Parathyroid adenoma (tissue), 2 donors: ENCODE data around the gene ARID3C.

Experiments
- H2AFZ ChIP-seq: fragments of 300-600 bp; sonication (generic); one replicate; pipeline ENCODE4 v1.7.0; 2017; ENCODE audit warnings: antibody characterized with exemption, mild to moderate bottlenecking
- H3K27ac ChIP-seq: fragments of 300-600 bp; sonication (generic); one replicate; pipeline ENCODE4 v1.7.0; 2017
- H3K27me3 ChIP-seq: fragments of 300-600 bp; sonication (generic); one replicate; pipeline ENCODE4 v1.7.0; 2017; ENCODE audit warnings: low read length; ENCODE audit not compliant: control insufficient read depth, insufficient read depth
- H3K36me3 ChIP-seq: fragments of 300-600 bp; sonication (generic); one replicate; pipeline ENCODE4 v1.7.0; 2017; ENCODE audit warnings: low read length; ENCODE audit not compliant: control insufficient read depth, insufficient read depth
- H3K4me1 ChIP-seq: fragments of 300-600 bp; sonication (generic); one replicate; pipeline ENCODE4 v1.7.0; 2017; ENCODE audit warnings: control low read depth
- H3K4me2 ChIP-seq: fragments of 300-600 bp; sonication (generic); one replicate; pipeline ENCODE4 v1.7.0; 2017; ENCODE audit warnings: low read length
- H3K4me3 ChIP-seq: fragments of 300-600 bp; sonication (generic); one replicate; pipeline ENCODE4 v1.7.0; 2017; ENCODE audit warnings: low read depth, low read length
- H3K79me2 ChIP-seq: fragments of 300-600 bp; sonication (generic); one replicate; pipeline ENCODE4 v1.7.0; 2017; ENCODE audit warnings: control low read depth
- H3K9ac ChIP-seq: fragments of 300-600 bp; sonication (generic); one replicate; pipeline ENCODE4 v1.7.0; 2017; ENCODE audit warnings: mild to moderate bottlenecking
- H3K9me3 ChIP-seq: fragments of 300-600 bp; sonication (generic); one replicate; pipeline ENCODE4 v1.7.0; 2017; ENCODE audit warnings: low read length; ENCODE audit not compliant: control insufficient read depth
- TF ChIP-seq, protein P1 (sequence below): fragments of 300-600 bp; sonication (generic); IDR thresholded peaks from one replicate; pipeline ENCODE4 v1.7.0; 2017; ENCODE audit warnings: antibody characterized with exemption, mild to moderate bottlenecking
- donor health status: primary hyperparathyroidism.

Gene ARID3C

DNA sequence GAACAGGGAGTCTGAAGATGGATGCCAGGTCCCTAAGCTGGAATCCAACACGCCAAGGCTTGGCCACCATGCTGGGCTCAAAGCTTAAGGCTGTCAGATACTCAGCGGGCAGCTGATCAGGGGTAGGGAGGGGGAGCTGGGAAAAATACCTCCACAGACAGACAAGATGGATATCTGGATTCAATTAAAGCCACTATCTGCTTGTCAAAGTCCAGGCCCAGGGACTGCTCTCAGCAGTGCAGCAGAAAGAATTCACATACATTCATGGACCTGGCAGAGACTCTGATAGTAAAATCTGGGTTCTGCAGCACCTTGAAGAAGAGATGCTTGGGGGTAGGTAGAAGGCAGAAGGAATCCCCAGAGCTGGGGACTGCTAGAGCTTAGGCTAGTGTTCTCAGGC, 13.7 kb downstream of the ARID3C start:
- Histone ChIP-seq H3K27ac (no peak overlapping the region), H3K4me1 (no peaks in the 10 kb centered on the region), H3K4me3 (no peak overlapping the region), H3K9me3 (no peaks in the 10 kb centered on the region), H2AFZ (no peak overlapping the region), H3K27me3 (no peaks in the 10 kb centered on the region), H3K4me2 (no peak overlapping the region), H3K9ac (no peak overlapping the region), H3K79me2 (no peaks in the 10 kb centered on the region), H3K36me3 (no peaks in the 10 kb centered on the region)
- TF ChIP-seq, protein P1, sequence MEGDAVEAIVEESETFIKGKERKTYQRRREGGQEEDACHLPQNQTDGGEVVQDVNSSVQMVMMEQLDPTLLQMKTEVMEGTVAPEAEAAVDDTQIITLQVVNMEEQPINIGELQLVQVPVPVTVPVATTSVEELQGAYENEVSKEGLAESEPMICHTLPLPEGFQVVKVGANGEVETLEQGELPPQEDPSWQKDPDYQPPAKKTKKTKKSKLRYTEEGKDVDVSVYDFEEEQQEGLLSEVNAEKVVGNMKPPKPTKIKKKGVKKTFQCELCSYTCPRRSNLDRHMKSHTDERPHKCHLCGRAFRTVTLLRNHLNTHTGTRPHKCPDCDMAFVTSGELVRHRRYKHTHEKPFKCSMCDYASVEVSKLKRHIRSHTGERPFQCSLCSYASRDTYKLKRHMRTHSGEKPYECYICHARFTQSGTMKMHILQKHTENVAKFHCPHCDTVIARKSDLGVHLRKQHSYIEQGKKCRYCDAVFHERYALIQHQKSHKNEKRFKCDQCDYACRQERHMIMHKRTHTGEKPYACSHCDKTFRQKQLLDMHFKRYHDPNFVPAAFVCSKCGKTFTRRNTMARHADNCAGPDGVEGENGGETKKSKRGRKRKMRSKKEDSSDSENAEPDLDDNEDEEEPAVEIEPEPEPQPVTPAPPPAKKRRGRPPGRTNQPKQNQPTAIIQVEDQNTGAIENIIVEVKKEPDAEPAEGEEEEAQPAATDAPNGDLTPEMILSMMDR = no peak

DNA sequence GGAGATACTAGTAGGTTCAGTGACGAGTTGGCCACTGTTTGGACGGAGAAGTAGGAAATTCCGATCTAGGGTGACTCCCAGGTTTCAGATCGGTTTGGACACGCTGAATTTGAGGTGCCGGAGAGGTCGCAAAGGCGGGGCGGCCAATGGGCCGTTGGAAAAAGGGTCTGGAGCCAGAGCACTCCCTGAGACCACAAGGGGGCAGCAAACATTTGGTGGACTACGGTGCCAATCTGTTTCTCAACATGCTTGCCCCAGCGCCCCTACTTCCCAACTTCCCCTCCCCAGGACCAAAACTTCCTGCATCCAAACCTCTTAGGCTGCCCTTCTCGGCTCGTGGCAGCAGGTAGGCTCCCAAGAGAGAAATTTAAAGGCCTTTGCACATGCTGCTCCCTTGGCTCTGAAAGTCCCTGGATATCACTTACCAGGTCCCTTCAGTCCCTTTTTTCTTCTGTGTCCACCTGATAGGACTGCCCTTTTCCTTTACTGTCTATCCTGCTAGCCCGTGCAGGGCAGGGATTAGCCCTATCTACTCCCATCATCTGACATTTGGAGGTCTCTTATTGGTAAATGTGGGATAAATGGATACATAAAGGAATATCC, 16.0 kb downstream of the ARID3C start:
- peak overlapping the region; percentile 97 for H3K4me3 ChIP-seq
- no peaks in the 10 kb centered on the region for H3K9me3 ChIP-seq
- H3K27me3 ChIP-seq = no peaks in the 10 kb centered on the region
- no peak overlapping the region for H3K9ac ChIP-seq
- H3K4me2 ChIP-seq = peak overlapping the region; percentile 98
- TF ChIP-seq, protein P1 = peak; percentile 72
- peak overlapping the region; percentile 79 for H2AFZ ChIP-seq
- H3K4me1 ChIP-seq = no peaks in the 10 kb centered on the region
- H3K36me3 ChIP-seq = no peaks in the 10 kb centered on the region
- peak overlapping the region; percentile 68 for H3K27ac ChIP-seq
- H3K79me2 ChIP-seq = no peaks in the 10 kb centered on the region

DNA sequence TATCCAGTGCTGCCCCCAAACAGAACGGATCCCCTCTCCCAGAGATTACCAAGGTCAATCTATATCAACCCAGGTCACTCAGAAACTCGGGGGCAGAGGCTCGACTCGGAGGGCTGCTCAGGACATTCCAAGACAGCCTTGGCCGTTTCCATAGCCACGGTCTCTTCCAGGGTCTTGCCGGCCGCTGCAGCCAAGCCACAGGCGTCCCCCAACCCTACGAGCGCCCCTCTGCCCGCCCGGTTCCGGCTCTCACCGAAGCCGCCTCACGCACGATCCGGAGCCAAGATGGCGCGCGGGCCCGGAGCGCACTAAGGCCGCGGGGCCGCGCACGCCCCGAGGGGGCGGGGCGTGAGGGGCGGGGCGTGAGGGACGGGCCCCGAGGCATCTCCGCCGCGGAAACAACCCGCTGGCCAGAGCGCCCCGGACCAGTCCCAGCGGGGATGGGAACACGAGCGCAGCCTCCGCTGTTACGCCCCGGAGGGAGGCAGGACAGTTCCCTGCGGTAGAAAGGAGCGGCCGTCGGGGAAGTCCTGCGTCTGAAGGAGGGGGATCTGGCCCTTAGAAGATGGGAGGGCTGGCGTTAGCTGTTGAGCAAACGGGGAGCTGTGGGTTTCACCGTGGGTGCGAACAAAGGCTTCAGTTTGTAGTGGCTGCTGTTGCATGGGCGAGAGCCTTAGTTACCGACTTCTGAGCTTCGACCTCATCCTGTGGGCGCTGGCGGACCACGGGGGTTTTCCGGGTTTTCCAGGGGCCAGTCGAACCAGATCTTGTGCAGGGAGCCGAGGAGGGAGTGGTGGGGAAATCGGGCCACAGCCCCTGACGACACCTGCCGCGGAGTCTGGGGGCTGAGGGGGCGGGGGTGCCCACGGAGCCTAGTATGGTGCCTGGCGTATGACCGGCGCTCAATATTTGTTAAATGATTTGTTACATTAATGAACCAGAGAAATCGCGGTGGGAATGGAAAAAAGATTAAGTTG, 16.8 kb downstream of the ARID3C start, which contains the start of gene RPP25L:
Gene RPP25L (minus strand): TSS at position 287 of the 977 bp plus-strand sequence. CDS start 801 bp downstream, outside the sequence.
- H3K4me3 ChIP-seq = peak within 1 kb of the TSS; percentile 97
- H3K27me3 ChIP-seq = no peaks in the 10 kb centered on the region
- peak within 1 kb of the TSS; percentile 98 for H3K4me2 ChIP-seq
- TF ChIP-seq, protein P1 = no peak
- no peaks in the 10 kb centered on the region for H3K4me1 ChIP-seq
- no peaks in the 10 kb centered on the region for H3K9me3 ChIP-seq
- H3K9ac ChIP-seq = peak within 1 kb of the TSS; percentile 42
- H2AFZ ChIP-seq = peak within 1 kb of the TSS; percentile 79
- H3K36me3 ChIP-seq = no peaks in the 10 kb centered on the region
- H3K27ac ChIP-seq = peak within 1 kb of the TSS; percentile 68
- H3K79me2 ChIP-seq = no peaks in the 10 kb centered on the region

DNA sequence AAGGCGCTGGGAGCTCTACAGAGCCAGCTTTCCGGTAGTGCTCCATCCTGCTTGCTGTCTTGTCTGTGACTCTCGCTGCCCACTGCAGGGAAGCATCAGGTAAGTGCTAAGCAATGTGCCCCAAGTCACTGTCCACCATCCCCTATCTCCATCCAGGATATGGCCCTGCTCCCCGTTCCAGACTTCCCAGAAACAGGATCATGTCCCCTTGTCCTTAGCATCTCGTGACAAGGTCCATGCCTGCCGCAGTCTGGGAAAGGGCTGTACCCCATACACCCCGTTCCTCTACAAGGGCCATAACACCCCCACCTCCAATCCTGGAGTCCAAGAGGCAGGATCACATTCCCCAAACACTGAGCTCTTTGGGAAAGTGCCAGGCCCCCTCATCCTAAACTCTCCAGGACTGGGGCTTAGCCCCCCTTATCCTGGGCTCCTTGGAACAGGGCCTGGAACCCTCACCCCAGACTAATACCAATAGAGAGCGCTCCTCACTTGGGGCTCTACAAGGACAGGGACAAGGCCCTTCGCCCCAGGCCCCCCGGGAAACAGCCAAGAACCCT, 17.5 kb downstream of the ARID3C start:
- H3K36me3 ChIP-seq = no peaks in the 10 kb centered on the region
- TF ChIP-seq, protein P1 = no peak
- no peaks in the 10 kb centered on the region for H3K27me3 ChIP-seq
- H3K4me3 ChIP-seq = peak overlapping the region; percentile 97
- peak overlapping the region; percentile 98 for H3K4me2 ChIP-seq
- peak overlapping the region; percentile 42 for H3K9ac ChIP-seq
- H3K9me3 ChIP-seq = no peaks in the 10 kb centered on the region
- no peaks in the 10 kb centered on the region for H3K79me2 ChIP-seq
- H3K4me1 ChIP-seq = no peaks in the 10 kb centered on the region
- peak overlapping the region; percentile 79 for H2AFZ ChIP-seq
- peak overlapping the region; percentile 68 for H3K27ac ChIP-seq
